Astrocyte (in vitro differentiated cells and primary cell): ENCODE results near the gene SMOC2. TPM values are rescaled to one million over a fixed set of nuclear protein-coding genes. Genes with fewer than 3 reads are reported as not detected.

Source experiments
- DNase-seq: peaks from one replicate; pipeline ENCODE4 v3.0.0-alpha.2; 2010; ENCODE audit warnings: low read depth
- FAIRE-seq: peaks from 2 replicates; lab custom pipeline; 2011; peaks lifted over from hg19 to GRCh38; lab: Jason Lieb, UNC
- H2AFZ ChIP-seq: 2 replicates; pipeline ENCODE4 v1.6.0; 2012; ENCODE audit warnings: low read depth, low read length, inconsistent platforms
- H3K27ac ChIP-seq: 2 replicates; pipeline ENCODE4 v1.5.1; 2011; ENCODE audit warnings: low read depth, low read length, inconsistent platforms
- H3K27me3 ChIP-seq: 2 replicates; pipeline ENCODE4 v1.6.0; 2011; ENCODE audit warnings: low read length, inconsistent platforms; ENCODE audit not compliant: insufficient read depth
- H3K36me3 ChIP-seq: 2 replicates; pipeline ENCODE4 v1.5.1; 2011; ENCODE audit warnings: low read length, inconsistent platforms; ENCODE audit not compliant: insufficient read depth
- H3K4me1 ChIP-seq: 2 replicates; pipeline ENCODE4 v1.5.1; 2011; ENCODE audit warnings: low read length, inconsistent platforms; ENCODE audit not compliant: insufficient read depth
- H3K4me2 ChIP-seq: 2 replicates; pipeline ENCODE4 v1.6.0; 2012; ENCODE audit warnings: low read length, inconsistent platforms
- H3K4me3 ChIP-seq: 2 replicates; pipeline ENCODE4 v1.5.1; 2011; ENCODE audit warnings: low read depth, mild to moderate bottlenecking, low read length, inconsistent platforms; ENCODE audit not compliant: insufficient read depth
- H3K79me2 ChIP-seq: 2 replicates; pipeline ENCODE4 v1.6.0; 2012; ENCODE audit warnings: mild to moderate bottlenecking, low read length, inconsistent platforms; ENCODE audit not compliant: insufficient read depth
- H3K9ac ChIP-seq: 2 replicates; pipeline ENCODE4 v1.6.0; 2012; ENCODE audit warnings: mild to moderate bottlenecking, low read length, inconsistent platforms
- H3K9me3 ChIP-seq: 2 replicates; pipeline ENCODE4 v1.5.1; 2012; ENCODE audit warnings: low read depth, mild to moderate bottlenecking, low read length, inconsistent platforms; ENCODE audit not compliant: insufficient read depth
- H4K20me1 ChIP-seq: 2 replicates; pipeline ENCODE4 v1.6.0; 2012; ENCODE audit warnings: low read length, inconsistent platforms; ENCODE audit not compliant: insufficient read depth
- H3K27ac Mint-ChIP-seq: one replicate; pipeline ENCODE4 v1.8.0; 2021; ENCODE audit warnings: mild to moderate bottlenecking, mixed read lengths; ENCODE audit not compliant: unreplicated experiment
- H3K27me3 Mint-ChIP-seq: one replicate; pipeline ENCODE4 v1.8.0; 2021; ENCODE audit warnings: low read depth, mixed read lengths; ENCODE audit not compliant: unreplicated experiment
- H3K36me3 Mint-ChIP-seq: one replicate; pipeline ENCODE4 v1.8.0; 2021; ENCODE audit warnings: low read depth, mixed read lengths; ENCODE audit not compliant: unreplicated experiment
- H3K4me1 Mint-ChIP-seq: one replicate; pipeline ENCODE4 v1.8.0; 2021; ENCODE audit warnings: low read depth, mixed read lengths; ENCODE audit not compliant: unreplicated experiment
- H3K4me3 Mint-ChIP-seq: one replicate; pipeline ENCODE4 v1.8.0; 2021; ENCODE audit warnings: mild to moderate bottlenecking, moderate library complexity, mixed read lengths; ENCODE audit not compliant: unreplicated experiment
- H3K9me3 Mint-ChIP-seq: one replicate; pipeline ENCODE4 v1.8.0; 2021; ENCODE audit warnings: mild to moderate bottlenecking, mixed read lengths; ENCODE audit not compliant: unreplicated experiment
- EZH2 ChIP-seq: IDR thresholded peaks from 2 replicates; pipeline ENCODE4 v1.6.1; 2012; ENCODE audit warnings: mild to moderate bottlenecking, low read length, inconsistent platforms; ENCODE audit not compliant: insufficient read depth
- total RNA-seq: library from RNA; stranded (reverse); gene quantifications from 2 replicates; pipeline ENCODE4 v1.2.1, GENCODE V29; 2021
- TF ChIP-seq, protein P1 (sequence below): IDR thresholded peaks from 2 replicates; pipeline ENCODE4 v1.5.1; 2011; ENCODE audit warnings: low read depth, mild to moderate bottlenecking, inconsistent platforms, low read length, moderate library complexity; ENCODE audit not compliant: insufficient read depth

SMOC2 gene
- total RNA-seq, 1 donor from 2014 or later: 0.93 TPM

DNA sequence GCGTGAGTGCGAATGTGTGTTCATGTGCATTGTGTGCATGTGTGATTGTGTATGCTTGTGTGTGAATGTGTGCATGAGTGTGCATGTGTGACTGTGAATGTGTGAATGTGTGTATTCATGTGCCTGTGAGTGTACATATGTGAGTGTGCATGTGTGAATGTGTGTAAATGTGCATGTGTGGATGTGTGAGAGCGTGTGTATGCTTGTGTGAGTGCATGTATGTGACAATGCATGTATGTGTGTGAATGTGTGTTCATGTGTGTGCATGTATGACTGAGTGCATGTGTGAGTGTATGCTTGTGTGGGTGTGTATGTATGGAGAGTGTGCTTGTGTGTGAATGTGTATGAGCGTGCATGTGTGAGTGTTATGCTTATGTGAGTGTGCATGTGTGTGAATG lies 77.4 kb downstream of the SMOC2 start:
- FAIRE-seq (no peak), DNase-seq (no peak)
- H3K27ac ChIP-seq: no peak overlapping the region
- no peak for TF ChIP-seq EZH2
- TF ChIP-seq, protein P1, sequence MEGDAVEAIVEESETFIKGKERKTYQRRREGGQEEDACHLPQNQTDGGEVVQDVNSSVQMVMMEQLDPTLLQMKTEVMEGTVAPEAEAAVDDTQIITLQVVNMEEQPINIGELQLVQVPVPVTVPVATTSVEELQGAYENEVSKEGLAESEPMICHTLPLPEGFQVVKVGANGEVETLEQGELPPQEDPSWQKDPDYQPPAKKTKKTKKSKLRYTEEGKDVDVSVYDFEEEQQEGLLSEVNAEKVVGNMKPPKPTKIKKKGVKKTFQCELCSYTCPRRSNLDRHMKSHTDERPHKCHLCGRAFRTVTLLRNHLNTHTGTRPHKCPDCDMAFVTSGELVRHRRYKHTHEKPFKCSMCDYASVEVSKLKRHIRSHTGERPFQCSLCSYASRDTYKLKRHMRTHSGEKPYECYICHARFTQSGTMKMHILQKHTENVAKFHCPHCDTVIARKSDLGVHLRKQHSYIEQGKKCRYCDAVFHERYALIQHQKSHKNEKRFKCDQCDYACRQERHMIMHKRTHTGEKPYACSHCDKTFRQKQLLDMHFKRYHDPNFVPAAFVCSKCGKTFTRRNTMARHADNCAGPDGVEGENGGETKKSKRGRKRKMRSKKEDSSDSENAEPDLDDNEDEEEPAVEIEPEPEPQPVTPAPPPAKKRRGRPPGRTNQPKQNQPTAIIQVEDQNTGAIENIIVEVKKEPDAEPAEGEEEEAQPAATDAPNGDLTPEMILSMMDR: no peak
- H3K27me3 Mint-ChIP-seq: peaks cover 22% of the 10 kb centered on the region
- H3K27me3 ChIP-seq: no peaks in the 10 kb centered on the region
- H3K9me3 Mint-ChIP-seq: no peaks in the 10 kb centered on the region
- no peak overlapping the region for H2AFZ ChIP-seq
- no peaks in the 10 kb centered on the region for H4K20me1 ChIP-seq
- H3K9me3 ChIP-seq: peaks cover 15% of the 10 kb centered on the region
- H3K4me2 ChIP-seq: no peak overlapping the region
- H3K9ac ChIP-seq: no peak overlapping the region
- no peaks in the 10 kb centered on the region for H3K79me2 ChIP-seq
- no peaks in the 10 kb centered on the region for H3K36me3 Mint-ChIP-seq
- no peaks in the 10 kb centered on the region for H3K4me1 ChIP-seq
- no peak overlapping the region for H3K27ac Mint-ChIP-seq
- no peak overlapping the region for H3K4me3 Mint-ChIP-seq
- H3K4me3 ChIP-seq: no peak overlapping the region
- H3K36me3 ChIP-seq: no peaks in the 10 kb centered on the region
- H3K4me1 Mint-ChIP-seq: no peaks in the 10 kb centered on the region

DNA sequence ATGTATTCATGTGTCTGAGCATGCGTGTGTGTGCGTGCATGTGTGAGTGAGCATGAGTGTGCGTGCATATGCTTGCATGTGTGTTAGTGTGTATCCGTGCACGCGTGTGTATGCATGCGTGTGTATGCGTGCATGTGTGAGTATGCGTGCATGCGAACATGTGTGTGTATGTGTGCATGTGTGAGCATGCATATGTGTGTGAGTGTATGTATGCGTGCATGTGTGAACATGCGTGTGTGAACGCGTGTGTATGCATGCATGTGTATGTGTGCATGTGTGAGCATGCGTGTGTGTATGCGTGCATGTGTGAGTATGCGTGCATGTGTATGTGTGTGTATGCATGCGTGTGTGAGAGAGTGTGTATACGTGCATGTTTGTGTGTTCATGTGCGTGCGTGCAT lies 77.9 kb downstream of the SMOC2 start:
- H3K4me2 ChIP-seq: no peak overlapping the region
- TF ChIP-seq EZH2: no peak
- TF ChIP-seq, protein P1: no peak
- no peaks in the 10 kb centered on the region for H3K36me3 Mint-ChIP-seq
- peaks cover 15% of the 10 kb centered on the region for H3K9me3 ChIP-seq
- no peak for FAIRE-seq
- peaks cover 22% of the 10 kb centered on the region for H3K27me3 Mint-ChIP-seq
- no peak overlapping the region for H2AFZ ChIP-seq
- H3K27ac Mint-ChIP-seq: no peak overlapping the region
- H3K9me3 Mint-ChIP-seq: no peaks in the 10 kb centered on the region
- no peak overlapping the region for H3K9ac ChIP-seq
- H3K79me2 ChIP-seq: no peaks in the 10 kb centered on the region
- H3K4me3 ChIP-seq: no peak overlapping the region
- no peaks in the 10 kb centered on the region for H3K4me1 ChIP-seq
- no peaks in the 10 kb centered on the region for H3K36me3 ChIP-seq
- no peak for DNase-seq
- no peak overlapping the region for H3K27ac ChIP-seq
- H3K27me3 ChIP-seq: no peaks in the 10 kb centered on the region
- no peak overlapping the region for H3K4me3 Mint-ChIP-seq
- no peaks in the 10 kb centered on the region for H4K20me1 ChIP-seq
- no peaks in the 10 kb centered on the region for H3K4me1 Mint-ChIP-seq

DNA sequence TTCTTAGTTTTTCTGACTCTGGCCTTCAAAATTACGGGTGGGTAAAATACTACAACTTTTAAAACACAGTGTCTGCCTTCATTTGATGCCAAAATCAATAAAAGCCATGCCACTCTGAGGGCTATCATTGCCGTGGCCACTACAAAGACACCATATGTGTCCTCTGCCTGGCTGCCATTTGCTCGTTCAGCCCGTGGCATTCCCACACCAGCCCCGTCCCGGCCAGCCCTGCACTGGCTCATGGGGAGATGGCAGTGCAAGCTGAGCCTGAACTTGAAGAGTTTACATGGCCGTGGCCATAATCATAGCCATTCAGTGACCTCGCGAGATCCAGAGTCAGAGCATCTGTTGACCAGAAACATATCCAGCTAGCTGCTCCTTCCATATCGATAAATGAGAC lies 79.2 kb downstream of the SMOC2 start:
- H3K4me2 ChIP-seq: no peak overlapping the region
- H3K36me3 ChIP-seq: no peaks in the 10 kb centered on the region
- Mint-ChIP-seq H3K4me3 (no peak overlapping the region), H3K27ac (no peak overlapping the region), H3K27me3 (peaks cover 22% of the 10 kb centered on the region), H3K4me1 (no peaks in the 10 kb centered on the region), H3K9me3 (no peaks in the 10 kb centered on the region), H3K36me3 (no peaks in the 10 kb centered on the region)
- no peak for TF ChIP-seq EZH2
- TF ChIP-seq, protein P1: no peak
- H2AFZ ChIP-seq: no peak overlapping the region
- peaks cover 15% of the 10 kb centered on the region for H3K9me3 ChIP-seq
- FAIRE-seq (no peak), DNase-seq (no peak)
- H3K4me3 ChIP-seq: no peak overlapping the region
- H3K27me3 ChIP-seq: peaks cover 3% of the 10 kb centered on the region
- no peaks in the 10 kb centered on the region for H4K20me1 ChIP-seq
- no peak overlapping the region for H3K27ac ChIP-seq
- H3K9ac ChIP-seq: no peak overlapping the region
- H3K79me2 ChIP-seq: no peaks in the 10 kb centered on the region
- H3K4me1 ChIP-seq: no peaks in the 10 kb centered on the region
